Stimulated activated CD4-positive, alpha-beta T cell treated with anti-CD3 and anti-CD28 coated beads, Interleukin-4, amount 100 ng/mL, for 4 hours (primary cell): ENCODE measurements around the gene AP3B1.
"Not testable (repeated sequence)": the region's sequence is repeated elsewhere in the genome, so short reads cannot be mapped to it uniquely, and the experiment has no call there.

Source experiments
- DNase-seq, 2 experiments: peaks; one replicate each; pipeline ENCODE4 v3.0.0-alpha.2; 2020

The AP3B1 gene

DNA sequence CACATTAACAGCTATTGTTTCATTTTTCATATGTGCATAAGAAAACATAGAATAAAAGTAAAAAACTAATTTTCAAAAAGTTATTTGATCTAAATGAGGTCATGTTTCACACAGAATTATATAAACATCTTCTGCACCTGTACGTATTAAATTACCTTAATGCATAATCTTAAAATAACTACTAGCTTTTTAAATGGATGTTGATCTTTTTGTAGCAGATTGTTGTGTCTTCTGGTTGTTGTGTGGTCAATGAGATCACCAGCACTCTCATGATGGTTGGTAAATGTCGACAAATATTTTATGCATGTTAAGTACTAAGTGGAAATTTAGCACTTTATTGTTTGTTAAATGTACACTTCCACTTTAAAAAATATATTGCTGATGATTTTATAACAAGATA is 162.0 kb downstream of the AP3B1 start:
- DNase-seq: no peak

DNA sequence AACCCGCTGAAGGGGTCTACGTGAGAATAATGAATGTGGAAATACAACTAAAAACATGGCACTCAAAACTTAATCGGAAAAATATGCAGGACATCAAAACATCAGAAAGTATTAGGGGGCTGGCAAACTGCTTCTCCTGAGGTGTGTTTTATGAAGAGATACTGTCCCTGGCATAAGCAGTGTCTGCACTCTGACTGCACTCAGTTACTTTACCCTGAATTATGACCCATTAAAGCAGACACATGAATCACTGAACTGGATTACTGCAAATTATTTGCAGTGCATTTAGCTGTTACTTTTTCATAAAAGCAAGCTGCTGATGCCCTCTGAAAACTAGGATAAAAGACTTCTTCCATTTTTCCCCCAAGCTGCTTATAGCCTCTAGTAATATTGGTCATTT is 164.9 kb downstream of the AP3B1 start:
- no peak for DNase-seq

- DNase-seq: no peak
Measured at GRCh38 chr5:78127875-78128274, 166.6 kb downstream of the AP3B1 start.

GRCh38 chr5:78126536-78126935 is 168.0 kb downstream of the AP3B1 start:
- DNase-seq: no peak

- DNase-seq: no peak
Measured at GRCh38 chr5:78116167-78116566, 178.3 kb downstream of the AP3B1 start.

DNA sequence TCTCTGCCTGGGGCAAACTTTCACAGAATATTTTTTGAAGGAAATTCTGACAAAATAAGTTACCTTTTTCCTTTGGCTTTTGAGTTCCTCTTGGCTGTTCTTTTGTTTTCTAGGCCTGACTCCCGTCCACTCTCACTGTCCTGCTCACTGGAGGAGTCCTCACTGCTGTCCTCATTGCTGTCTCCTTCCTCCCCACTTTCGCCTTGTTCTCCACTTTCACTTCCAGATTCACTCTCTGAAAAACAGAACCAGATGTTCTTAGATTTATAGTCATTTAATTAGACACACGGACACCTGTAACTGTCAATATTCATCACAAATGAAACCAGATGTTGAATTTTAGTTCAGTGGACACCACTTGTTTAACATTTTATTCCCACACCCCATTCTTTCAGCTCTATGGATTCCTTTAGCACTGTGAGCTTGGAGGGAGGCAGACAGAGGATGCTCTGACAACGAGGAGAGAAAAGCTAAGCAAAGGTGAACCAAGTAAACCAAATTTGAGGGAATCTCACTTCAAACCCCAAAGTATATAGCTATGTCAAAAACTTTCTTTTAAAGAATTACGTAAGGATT is 180.7 kb downstream of the AP3B1 start:
- no peak for DNase-seq

DNA sequence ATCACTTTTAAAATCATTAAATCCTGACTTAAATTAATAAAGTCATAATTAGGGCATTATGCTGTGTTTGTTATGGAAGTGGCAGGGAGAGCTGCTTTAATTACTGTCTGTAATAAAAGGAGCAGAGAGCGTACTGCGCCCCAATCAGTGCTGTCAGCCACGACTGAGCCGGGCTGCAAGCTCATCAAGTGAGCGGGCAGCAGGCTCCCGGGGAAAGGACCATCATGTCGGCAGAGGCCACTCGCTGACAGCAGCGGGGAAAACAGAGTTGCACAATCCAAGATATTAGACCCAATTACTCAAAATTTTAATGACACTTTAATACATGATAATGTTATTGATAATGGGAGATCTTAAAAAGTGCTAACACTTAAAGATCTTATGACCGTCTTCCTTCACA is 181.6 kb downstream of the AP3B1 start:
- DNase-seq: no peak

DNA sequence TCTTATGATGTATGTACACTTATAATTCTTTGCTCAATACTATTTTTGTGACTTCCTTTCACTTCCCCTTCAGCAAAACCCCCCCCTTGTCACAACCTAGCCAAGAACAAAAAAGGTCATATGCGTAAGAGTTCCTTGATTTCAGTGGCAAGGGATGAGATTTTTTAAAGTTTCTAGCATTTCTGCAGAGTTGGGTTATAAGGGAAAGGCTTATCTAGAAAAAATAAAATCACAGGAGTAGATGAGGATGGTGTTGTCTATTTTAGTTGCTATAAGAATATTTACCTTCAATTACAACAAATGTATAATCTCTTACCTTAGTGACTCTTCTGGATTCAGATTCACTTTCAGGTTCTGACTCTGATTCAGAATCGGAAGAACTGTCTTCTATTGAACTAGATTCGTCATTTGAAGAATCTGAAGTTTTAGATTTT is 184.6 kb downstream of the AP3B1 start:
- DNase-seq: no peak

GRCh38 chr5:78108564-78108963 is 185.9 kb downstream of the AP3B1 start:
- DNase-seq: no peak

DNA sequence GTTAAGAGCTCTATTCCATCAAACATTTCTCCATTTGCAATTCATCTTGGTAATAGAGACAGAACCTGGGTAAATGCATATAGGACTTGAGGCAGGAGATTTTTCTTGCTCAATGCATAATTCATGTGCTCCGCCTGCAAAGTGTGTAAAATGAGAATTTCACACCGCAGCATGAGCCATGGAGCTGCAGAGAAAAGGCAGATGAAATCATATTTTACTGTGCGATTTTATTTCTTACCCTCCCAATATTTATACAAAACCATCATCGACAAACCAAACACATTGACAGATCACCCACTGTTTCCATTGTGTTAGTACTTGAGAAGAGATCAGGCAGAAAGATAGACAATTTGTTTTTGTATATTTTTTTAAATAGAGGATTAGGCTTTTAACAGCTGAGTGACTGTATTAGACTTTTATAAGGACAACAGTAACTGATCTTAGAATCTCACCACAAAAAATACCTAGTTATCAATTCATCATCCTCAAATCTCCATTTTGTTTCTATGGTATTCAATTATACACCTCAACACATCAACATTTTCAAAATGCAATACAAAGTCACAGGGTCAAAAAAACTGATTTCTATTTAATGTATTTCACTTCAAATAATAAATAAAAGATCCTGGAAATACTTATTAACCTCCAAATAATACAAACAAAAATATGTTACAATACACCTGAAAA is 191.1 kb downstream of the AP3B1 start:
- DNase-seq: no peak

DNA sequence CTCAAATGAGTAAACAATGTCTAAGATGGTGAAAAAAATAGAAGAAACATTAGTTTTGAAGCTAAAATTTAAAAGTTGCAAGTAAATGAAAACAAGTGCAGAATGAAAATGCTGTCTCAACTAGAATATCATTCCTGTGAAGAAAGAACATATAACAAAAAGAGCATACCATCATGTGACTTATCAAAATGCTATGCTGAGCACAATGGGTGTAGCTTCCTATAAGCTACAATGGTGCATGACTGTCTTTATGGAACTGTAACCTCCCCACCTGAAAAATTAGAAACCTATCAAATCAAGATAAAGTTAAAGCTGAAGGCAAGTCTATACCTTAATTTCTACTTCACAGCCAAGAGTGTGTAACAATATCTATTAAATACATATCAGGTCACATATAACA is 192.0 kb downstream of the AP3B1 start:
- DNase-seq: no peak

- DNase-seq: no peak
Measured at GRCh38 chr5:78095125-78095524, 199.4 kb downstream of the AP3B1 start.

DNA sequence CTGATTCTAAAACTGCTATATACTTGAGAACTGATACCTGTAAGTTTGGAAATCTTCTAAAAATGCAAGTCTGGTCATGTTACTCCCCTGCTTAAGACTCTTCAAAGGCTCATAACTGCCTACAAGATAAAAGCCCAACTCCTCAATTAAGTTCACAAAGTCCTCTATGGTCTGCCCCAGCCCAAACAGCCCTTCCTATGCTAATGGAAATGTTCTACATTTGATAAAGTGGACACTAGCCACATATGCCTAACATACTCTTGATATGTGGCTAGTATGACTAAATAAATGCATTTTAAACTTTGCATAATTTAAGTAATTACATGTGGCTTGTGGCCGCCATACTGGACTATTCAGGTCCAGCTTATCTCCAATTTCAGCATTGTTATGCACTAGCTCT is 204.5 kb downstream of the AP3B1 start:
- no peak for DNase-seq

- no peak for DNase-seq
Measured at GRCh38 chr5:78078858-78079257, 215.6 kb downstream of the AP3B1 start.

DNA sequence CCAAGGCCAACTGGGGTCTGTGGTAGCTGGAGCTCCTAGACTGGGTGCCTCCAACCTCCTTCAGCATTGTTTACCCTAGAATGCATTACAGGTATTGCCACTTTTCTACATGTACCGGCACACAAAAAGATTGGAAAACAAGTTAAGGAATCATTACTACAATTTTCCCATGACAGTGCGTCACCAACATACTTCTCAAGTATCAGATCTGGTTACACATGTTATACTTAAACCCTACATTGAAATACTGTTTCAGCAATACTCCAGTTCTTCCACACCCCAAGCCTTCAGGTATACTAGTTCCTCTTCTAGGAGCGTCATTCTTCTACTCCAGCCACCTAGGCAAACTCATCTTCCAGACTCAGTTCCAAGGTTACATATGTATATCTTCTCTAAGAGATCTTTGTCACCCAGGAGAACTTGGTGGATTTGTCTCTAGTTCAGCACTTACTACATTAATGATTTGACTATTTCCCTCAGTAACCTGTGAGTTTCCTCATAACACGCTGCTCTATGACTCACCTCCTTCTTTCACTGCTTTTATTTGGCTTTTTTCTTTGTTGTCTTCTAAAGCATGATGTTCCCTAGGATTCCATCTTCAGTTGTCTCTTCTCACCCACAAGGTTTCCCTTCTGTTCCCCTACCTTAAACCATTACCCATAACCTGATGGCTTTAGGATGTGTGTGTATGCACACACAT is 217.0 kb downstream of the AP3B1 start:
- DNase-seq: no peak

DNA sequence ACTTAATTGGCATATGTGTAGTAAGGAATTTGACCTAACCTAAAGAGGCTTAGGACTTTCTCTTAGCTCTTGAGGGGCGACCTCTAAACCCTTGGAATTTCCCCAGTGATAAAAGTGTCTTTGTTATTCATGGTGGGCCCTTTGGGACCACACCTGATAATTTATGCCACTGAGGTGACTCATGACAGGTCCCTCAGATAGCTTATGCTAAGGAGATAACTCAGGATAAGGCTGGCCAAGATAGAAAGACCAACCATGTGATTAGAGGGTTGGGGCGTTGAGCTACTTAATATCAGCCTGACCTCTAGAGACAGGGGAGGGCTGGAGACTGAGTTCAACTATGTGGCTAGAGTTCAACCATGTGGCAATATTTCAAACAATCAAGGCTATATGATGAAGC is 218.1 kb downstream of the AP3B1 start:
- no peak for DNase-seq

- no peak for DNase-seq
Measured at GRCh38 chr5:78075301-78075700, 219.2 kb downstream of the AP3B1 start.

- DNase-seq: not testable (repeated sequence)
Measured at GRCh38 chr5:78070691-78071090, 223.8 kb downstream of the AP3B1 start.

DNA sequence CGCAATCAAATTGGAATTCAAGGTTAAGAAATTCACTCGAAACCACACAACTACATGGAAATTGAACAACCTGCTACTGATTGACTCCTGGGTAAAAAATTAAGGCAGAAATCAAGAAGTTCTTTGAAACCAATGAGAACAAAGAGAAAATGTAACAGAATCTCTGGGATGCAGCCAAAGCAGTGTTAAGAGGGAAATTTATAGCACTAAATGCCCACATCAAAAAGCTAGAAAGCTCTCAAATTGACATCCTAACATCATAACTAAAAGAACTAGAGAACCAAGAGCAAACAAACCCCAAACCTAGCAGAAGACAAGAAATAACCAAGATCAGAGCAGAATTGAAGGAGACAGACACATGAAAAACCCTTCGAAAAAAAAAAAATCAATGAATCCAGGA is 226.9 kb downstream of the AP3B1 start:
- DNase-seq: not testable (repeated sequence)

DNA sequence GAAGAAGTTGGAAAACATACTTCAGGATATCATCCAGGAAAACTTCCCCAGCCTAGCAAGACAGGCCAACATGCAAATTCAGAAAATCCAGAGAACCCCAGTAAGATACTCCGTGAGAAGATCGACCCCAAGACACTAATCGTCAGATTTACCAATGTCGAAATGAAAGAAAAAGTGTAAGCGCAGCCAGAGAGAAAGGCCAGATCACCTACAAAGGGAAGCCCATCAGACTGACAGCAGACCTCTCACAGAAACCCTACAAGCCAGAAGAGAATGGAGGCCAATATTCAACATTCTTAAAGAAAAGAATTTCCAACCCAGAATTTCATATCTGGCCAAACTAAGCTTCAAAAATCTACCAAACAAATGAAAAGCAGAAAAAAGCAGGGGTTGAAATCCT is 227.8 kb downstream of the AP3B1 start:
- DNase-seq: not testable (repeated sequence)

DNA sequence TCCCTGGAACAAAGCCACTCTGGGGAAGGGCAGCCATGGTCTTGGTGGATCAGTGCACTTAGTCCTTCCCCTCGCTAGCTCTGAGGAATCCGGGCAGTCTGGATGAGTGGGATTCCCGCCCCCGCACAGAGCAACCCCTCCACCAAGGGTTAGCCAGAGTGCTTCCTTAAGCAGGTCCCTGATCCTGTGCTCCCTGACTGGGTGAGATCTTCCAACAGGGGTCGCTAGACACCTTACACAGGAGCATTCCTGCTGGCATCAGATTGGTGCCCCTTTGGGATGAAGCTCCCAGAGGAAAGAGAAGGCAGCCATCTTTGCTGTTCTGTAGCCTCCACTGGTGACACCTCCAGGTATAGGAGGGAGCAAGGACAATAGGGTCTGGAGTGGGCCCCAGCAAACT is 228.8 kb downstream of the AP3B1 start:
- no peak for DNase-seq

- DNase-seq: no peak
Measured at GRCh38 chr5:78064941-78065472, 229.5 kb downstream of the AP3B1 start.

DNA sequence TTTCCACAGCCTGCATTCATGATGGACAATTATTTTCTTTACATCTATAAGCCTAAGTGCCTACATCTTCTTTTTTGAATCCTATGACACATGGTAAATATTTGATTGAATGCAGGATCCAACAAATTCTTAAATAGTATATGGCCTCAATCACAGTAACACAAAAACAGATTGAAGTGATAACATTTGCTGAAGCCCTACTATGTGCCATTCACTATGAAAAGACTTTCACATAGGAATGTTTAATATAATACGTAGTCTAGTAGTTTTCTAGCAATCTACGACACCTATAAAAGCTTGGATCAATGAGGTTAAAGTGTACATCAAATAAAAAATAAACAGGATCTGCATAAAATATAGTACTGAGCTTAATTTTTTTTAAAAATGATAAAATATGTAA is 231.0 kb downstream of the AP3B1 start:
- no peak for DNase-seq

DNA sequence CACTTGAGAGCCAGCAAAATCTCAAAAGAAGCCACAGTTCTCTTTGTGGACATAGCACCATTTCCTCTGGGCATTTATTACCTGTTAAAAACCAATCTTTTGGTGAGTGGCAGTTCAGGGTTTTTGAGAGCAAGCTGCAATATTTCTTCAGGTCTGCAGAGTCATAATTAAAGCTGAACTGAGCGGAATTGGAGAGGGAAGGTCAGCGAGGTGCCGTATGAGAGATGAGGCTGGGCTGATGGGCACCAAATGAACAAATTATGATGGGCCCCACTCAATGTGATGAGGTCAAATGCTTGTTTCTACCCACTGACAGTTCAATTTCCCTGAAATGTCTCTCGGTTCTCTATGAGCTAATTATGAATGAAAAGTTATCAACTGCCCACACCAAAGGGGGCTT is 231.9 kb downstream of the AP3B1 start:
- DNase-seq: no peak
